ENCODE results near the gene ALDH18A1. TPM values are rescaled to one million over a fixed set of nuclear protein-coding genes. Genes with fewer than 3 reads are reported as not detected.

Gene ALDH18A1
- total RNA-seq, 1 donor from 2014 or later = 25.3 TPM

DNA sequence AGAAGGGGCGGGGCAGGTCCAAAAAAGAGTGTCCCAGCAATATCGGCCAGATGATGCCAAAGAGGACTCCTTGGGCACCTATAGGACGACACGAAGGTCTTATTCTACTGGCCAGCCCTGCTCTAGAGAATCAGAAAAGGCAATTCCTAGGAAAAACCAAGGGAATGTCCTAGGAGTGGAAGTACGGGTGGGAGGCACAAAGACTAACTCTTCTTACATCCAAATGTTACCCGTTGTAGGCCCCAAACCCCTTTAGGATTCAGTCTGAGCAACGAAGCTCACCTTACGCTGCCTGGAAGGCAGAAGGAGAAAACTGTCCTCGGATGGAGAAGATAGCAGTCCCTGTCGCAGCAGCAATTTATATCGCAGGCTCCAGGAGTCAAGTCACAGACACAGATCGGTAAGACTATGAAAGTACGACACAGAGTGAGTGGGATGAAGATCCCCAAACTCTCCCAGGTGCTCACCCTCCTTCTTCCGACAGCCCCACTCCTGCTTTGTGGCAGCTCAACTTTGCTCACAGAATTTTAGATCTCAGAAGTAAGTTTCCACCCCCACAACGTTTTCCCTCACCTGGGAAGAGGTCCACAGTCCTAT, 36.7 kb upstream of the ALDH18A1 start:
- H3K4me3 ChIP-seq = peak overlapping the region; percentile 69
- no peaks in the 10 kb centered on the region for H3K9me3 ChIP-seq
- ATAC-seq (peak; percentile 0 to 7), DNase-seq (no peak)
- H3K27ac ChIP-seq = peak overlapping the region; percentile 84
- H3K36me3 ChIP-seq = peaks cover 37% of the 10 kb centered on the region
- intact Hi-C loops (cut with DNase I) = no loop called here
- TF ChIP-seq, protein P1, sequence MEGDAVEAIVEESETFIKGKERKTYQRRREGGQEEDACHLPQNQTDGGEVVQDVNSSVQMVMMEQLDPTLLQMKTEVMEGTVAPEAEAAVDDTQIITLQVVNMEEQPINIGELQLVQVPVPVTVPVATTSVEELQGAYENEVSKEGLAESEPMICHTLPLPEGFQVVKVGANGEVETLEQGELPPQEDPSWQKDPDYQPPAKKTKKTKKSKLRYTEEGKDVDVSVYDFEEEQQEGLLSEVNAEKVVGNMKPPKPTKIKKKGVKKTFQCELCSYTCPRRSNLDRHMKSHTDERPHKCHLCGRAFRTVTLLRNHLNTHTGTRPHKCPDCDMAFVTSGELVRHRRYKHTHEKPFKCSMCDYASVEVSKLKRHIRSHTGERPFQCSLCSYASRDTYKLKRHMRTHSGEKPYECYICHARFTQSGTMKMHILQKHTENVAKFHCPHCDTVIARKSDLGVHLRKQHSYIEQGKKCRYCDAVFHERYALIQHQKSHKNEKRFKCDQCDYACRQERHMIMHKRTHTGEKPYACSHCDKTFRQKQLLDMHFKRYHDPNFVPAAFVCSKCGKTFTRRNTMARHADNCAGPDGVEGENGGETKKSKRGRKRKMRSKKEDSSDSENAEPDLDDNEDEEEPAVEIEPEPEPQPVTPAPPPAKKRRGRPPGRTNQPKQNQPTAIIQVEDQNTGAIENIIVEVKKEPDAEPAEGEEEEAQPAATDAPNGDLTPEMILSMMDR (IDR thresholded peaks at IDR 0.05) = no peak
- H3K27me3 ChIP-seq (ENCODE audit: low read depth) = no peaks in the 10 kb centered on the region
- H3K4me1 ChIP-seq = peaks cover 12% of the 10 kb centered on the region

DNA sequence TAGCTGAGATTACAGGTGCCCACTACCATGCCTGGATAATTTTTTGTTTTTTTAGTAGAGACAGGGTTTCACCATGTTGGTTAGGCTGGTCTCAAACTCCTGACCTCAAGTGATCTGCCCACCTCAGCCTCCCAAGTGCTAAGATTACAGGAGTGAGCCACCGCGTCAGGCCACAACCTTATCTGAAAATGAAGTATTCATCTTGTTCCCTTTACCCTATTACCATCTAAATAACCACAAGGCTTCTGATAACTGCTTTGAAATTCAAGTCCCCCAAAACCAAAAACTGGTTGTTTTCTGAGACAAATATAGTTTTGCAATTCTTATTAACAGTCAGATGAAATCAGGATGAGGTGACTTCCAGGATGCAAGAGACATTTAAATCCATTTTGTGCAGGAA, 34.8 kb upstream of the ALDH18A1 start:
- H3K27ac ChIP-seq = no peak overlapping the region
- no peaks in the 10 kb centered on the region for H3K27me3 ChIP-seq (ENCODE audit: low read depth)
- DNase-seq = no peak
- peaks cover 12% of the 10 kb centered on the region for H3K4me1 ChIP-seq
- ATAC-seq = no peak
- H3K9me3 ChIP-seq = no peaks in the 10 kb centered on the region
- TF ChIP-seq, protein P1 (IDR thresholded peaks at IDR 0.05) = no peak
- intact Hi-C loops (cut with DNase I) = no loop called here
- H3K36me3 ChIP-seq = peaks cover 54% of the 10 kb centered on the region
- no peak overlapping the region for H3K4me3 ChIP-seq

DNA sequence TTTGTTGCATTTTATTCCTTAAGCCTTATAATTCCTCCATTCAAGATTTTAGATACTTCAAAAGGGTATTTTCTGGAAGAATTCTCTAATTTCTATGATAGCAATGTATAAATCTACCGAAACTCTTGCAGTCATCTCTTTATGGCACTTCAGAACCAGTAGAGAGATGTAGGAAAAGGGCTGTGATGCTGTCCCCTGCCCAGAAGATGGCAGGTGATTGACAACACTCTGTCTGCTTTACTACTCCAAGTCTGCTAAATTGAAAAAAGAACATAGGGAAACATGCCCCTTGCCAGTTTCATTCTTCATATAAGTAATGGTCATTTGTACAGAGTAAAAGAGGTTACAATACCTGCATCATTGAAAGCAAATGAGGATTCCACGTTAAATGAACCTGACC, 32.1 kb upstream of the ALDH18A1 start:
- Histone ChIP-seq H3K27ac (no peak overlapping the region), H3K36me3 (peaks cover 80% of the 10 kb centered on the region), H3K9me3 (no peaks in the 10 kb centered on the region), H3K4me1 (peaks cover 12% of the 10 kb centered on the region), H3K27me3 (ENCODE audit: low read depth) (no peaks in the 10 kb centered on the region), H3K4me3 (no peak overlapping the region)
- TF ChIP-seq, protein P1 (IDR thresholded peaks at IDR 0.05) = no peak
- ATAC-seq (no peak), DNase-seq (no peak)
- intact Hi-C loops (cut with DNase I) = no loop called here

- TF ChIP-seq, protein P1 (IDR thresholded peaks at IDR 0.05) = no peak
- DNase-seq (no peak), ATAC-seq (no peak)
- Histone ChIP-seq H3K4me1 (no peaks in the 10 kb centered on the region), H3K9me3 (no peaks in the 10 kb centered on the region), H3K4me3 (no peak overlapping the region), H3K36me3 (peaks cover 94% of the 10 kb centered on the region), H3K27me3 (ENCODE audit: low read depth) (no peaks in the 10 kb centered on the region), H3K27ac (no peak overlapping the region)
- intact Hi-C loops (cut with DNase I) = no loop called here
These were observed 27.5 kb upstream of the ALDH18A1 start for GRCh38 chr10:95683966-95684365.

- no peaks in the 10 kb centered on the region for H3K4me1 ChIP-seq
- no peaks in the 10 kb centered on the region for H3K9me3 ChIP-seq
- TF ChIP-seq, protein P1 (IDR thresholded peaks at IDR 0.05) = no peak
- no peak overlapping the region for H3K27ac ChIP-seq
- no peak overlapping the region for H3K4me3 ChIP-seq
- H3K27me3 ChIP-seq (ENCODE audit: low read depth) = no peaks in the 10 kb centered on the region
- H3K36me3 ChIP-seq = peaks cover 61% of the 10 kb centered on the region
- DNase-seq = no peak
- ATAC-seq = no peak
- intact Hi-C loops (cut with DNase I) = no loop called here
These were observed 19.0 kb upstream of the ALDH18A1 start for GRCh38 chr10:95675403-95676116.

Data from lower lobe of right lung (tissue), 2 donors.